OCI-LY3 (cell line): Measurements from ENCODE around the gene TRH.

ENCODE experiments used
- EZH2phosphoT487 ChIP-seq: fragments of 200-600 bp; shearing (Covaris generic); IDR thresholded peaks from 2 replicates; pipeline ENCODE4 v1.6.1; 2018; ENCODE audit warnings: antibody characterized with exemption, mixed run types, low read depth
- TF ChIP-seq, protein P1 (sequence below): fragments of 200-600, 300-600 bp; sonication (generic); IDR thresholded peaks from 2 replicates; pipeline ENCODE4 v1.5.1; 2014; ENCODE audit warnings: antibody characterized with exemption, low read length, low read depth

DNA sequence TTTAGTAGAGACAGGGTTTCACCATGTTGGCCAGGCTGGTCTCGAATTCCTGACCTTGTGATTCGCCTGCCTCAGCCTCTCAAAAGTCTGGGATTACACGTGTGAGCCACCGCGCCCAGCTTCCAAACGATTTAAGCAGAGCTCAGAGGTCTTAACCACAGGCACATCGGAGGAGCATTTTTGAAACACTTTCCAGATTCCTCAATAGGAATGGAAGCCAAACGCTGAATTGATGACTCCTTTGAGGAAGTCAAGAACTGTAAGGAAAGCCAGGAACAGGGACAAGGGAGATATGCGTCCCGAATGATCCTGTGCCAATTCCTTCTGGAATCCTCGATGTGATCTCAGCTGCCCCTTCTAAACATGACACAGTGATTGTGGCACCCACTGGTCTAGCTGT lies 40.0 kb downstream of the TRH start:
- TF ChIP-seq, protein P1, sequence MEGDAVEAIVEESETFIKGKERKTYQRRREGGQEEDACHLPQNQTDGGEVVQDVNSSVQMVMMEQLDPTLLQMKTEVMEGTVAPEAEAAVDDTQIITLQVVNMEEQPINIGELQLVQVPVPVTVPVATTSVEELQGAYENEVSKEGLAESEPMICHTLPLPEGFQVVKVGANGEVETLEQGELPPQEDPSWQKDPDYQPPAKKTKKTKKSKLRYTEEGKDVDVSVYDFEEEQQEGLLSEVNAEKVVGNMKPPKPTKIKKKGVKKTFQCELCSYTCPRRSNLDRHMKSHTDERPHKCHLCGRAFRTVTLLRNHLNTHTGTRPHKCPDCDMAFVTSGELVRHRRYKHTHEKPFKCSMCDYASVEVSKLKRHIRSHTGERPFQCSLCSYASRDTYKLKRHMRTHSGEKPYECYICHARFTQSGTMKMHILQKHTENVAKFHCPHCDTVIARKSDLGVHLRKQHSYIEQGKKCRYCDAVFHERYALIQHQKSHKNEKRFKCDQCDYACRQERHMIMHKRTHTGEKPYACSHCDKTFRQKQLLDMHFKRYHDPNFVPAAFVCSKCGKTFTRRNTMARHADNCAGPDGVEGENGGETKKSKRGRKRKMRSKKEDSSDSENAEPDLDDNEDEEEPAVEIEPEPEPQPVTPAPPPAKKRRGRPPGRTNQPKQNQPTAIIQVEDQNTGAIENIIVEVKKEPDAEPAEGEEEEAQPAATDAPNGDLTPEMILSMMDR, result no peak
- TF ChIP-seq EZH2phosphoT487, result no peak
